Nephron (organoid): ENCODE results near the gene CD22.
A peak's percentile ranks its signal among the peaks of the same experiment; 100 is the strongest.
"Not testable (repeated sequence)": the region's sequence is repeated elsewhere in the genome, so short reads cannot be mapped to it uniquely, and the experiment has no call there.

Source experiments
- H3K27ac Mint-ChIP-seq, 3 experiments: 2 replicates each; pipeline ENCODE4 v1.8.0; 2020; ENCODE audit warnings: mixed read lengths in 3 of 3, mild to moderate bottlenecking in 2 of 3, moderate library complexity in 1 of 3
- H3K27me3 Mint-ChIP-seq: 2 replicates; pipeline ENCODE4 v1.8.0; 2021; ENCODE audit warnings: low read depth, mild to moderate bottlenecking, moderate library complexity, mixed read lengths
- H3K36me3 Mint-ChIP-seq: 2 replicates; pipeline ENCODE4 v1.8.0; 2020; ENCODE audit warnings: low read depth, mixed read lengths
- H3K4me1 Mint-ChIP-seq: 2 replicates; pipeline ENCODE4 v1.8.0; 2020; ENCODE audit warnings: mixed read lengths
- H3K4me3 Mint-ChIP-seq, 3 experiments: 2 replicates each; pipeline ENCODE4 v1.8.0; 2020; ENCODE audit warnings: mild to moderate bottlenecking in 3 of 3, mixed read lengths in 3 of 3, moderate library complexity in 2 of 3
- H3K9me3 Mint-ChIP-seq: 2 replicates; pipeline ENCODE4 v1.8.0; 2020; ENCODE audit warnings: mixed read lengths
- CTCF ChIP-seq, 3 experiments: fragments of 200-600 bp; sonication (generic); IDR thresholded peaks; one replicate each; pipeline ENCODE4 v1.5.0; 2021; ENCODE audit warnings: antibody characterized with exemption in 3 of 3; ENCODE audit not compliant: unreplicated experiment in 3 of 3

CD22 gene

GRCh38 chr19:35285095-35285449 is 43.9 kb upstream of the CD22 start:
- Mint-ChIP-seq H3K4me3 (no peak overlapping the region), H3K4me1 (peaks cover 12% of the 10 kb centered on the region), H3K27me3 (peaks cover 23% of the 10 kb centered on the region), H3K36me3 (no peaks in the 10 kb centered on the region), H3K27ac (peak overlapping the region in 2 of 3 experiments; percentile 40 to 54), H3K9me3 (no peaks in the 10 kb centered on the region)
- TF ChIP-seq CTCF (IDR thresholded peaks at IDR 0.05; ENCODE audit: unreplicated experiment in 3 of 3): no peak

GRCh38 chr19:35285465-35285864 is 43.5 kb upstream of the CD22 start:
- H3K27ac Mint-ChIP-seq: peak overlapping the region in 1 of 3 experiments; percentile 40

GRCh38 chr19:35286101-35286500 is 42.9 kb upstream of the CD22 start:
- H3K4me3 Mint-ChIP-seq, H3K36me3 Mint-ChIP-seq, H3K27ac Mint-ChIP-seq, H3K9me3 Mint-ChIP-seq: not testable (repeated sequence)
- Mint-ChIP-seq H3K27me3 (peaks cover 29% of the 10 kb centered on the region), H3K4me1 (peaks cover 12% of the 10 kb centered on the region)

More at GRCh38 chr19:35285465-35285864, 43.5 kb upstream of the CD22 start:
- Mint-ChIP-seq H3K27me3 (peaks cover 24% of the 10 kb centered on the region), H3K4me1 (peaks cover 12% of the 10 kb centered on the region)
- not testable (repeated sequence) for H3K4me3 Mint-ChIP-seq, H3K9me3 Mint-ChIP-seq, H3K36me3 Mint-ChIP-seq

- H3K36me3 Mint-ChIP-seq: no peaks in the 10 kb centered on the region
- no peak overlapping the region for H3K4me3 Mint-ChIP-seq
- H3K27me3 Mint-ChIP-seq: peaks cover 36% of the 10 kb centered on the region
- peaks cover 14% of the 10 kb centered on the region for H3K4me1 Mint-ChIP-seq
- no peaks in the 10 kb centered on the region for H3K9me3 Mint-ChIP-seq
- no peak for TF ChIP-seq CTCF (IDR thresholded peaks at IDR 0.05; ENCODE audit: unreplicated experiment in 3 of 3)
- peak overlapping the region in 2 of 3 experiments; percentile 34 to 42 for H3K27ac Mint-ChIP-seq
Measured at GRCh38 chr19:35287713-35288112, 41.3 kb upstream of the CD22 start.

- Mint-ChIP-seq H3K4me1 (peaks cover 21% of the 10 kb centered on the region), H3K36me3 (no peaks in the 10 kb centered on the region), H3K9me3 (no peaks in the 10 kb centered on the region), H3K27ac (peak overlapping the region in 1 of 3 experiments; percentile 44), H3K4me3 (no peak overlapping the region), H3K27me3 (peaks cover 31% of the 10 kb centered on the region)
- TF ChIP-seq CTCF (IDR thresholded peaks at IDR 0.05; ENCODE audit: unreplicated experiment in 3 of 3): no peak
Measured at GRCh38 chr19:35288331-35288730, 40.7 kb upstream of the CD22 start.

- Mint-ChIP-seq H3K4me1 (peaks cover 22% of the 10 kb centered on the region), H3K27me3 (peaks cover 29% of the 10 kb centered on the region), H3K36me3 (no peaks in the 10 kb centered on the region), H3K4me3 (no peak overlapping the region), H3K9me3 (no peaks in the 10 kb centered on the region), H3K27ac (peak overlapping the region in 1 of 3 experiments; percentile 22)
- TF ChIP-seq CTCF (IDR thresholded peaks at IDR 0.05; ENCODE audit: unreplicated experiment in 3 of 3): no peak
Measured at GRCh38 chr19:35288906-35289305, 40.1 kb upstream of the CD22 start.

GRCh38 chr19:35290381-35291127 is 38.4 kb upstream of the CD22 start:
- peak overlapping the region in 1 of 3 experiments; percentile 28 for H3K27ac Mint-ChIP-seq

More at GRCh38 chr19:35290381-35291127, 38.4 kb upstream of the CD22 start:
- H3K4me3 Mint-ChIP-seq: no peak overlapping the region
- no peaks in the 10 kb centered on the region for H3K36me3 Mint-ChIP-seq
- peaks cover 16% of the 10 kb centered on the region for H3K4me1 Mint-ChIP-seq
- H3K27me3 Mint-ChIP-seq: peaks cover 26% of the 10 kb centered on the region
- no peaks in the 10 kb centered on the region for H3K9me3 Mint-ChIP-seq
- no peak for TF ChIP-seq CTCF (IDR thresholded peaks at IDR 0.05; ENCODE audit: unreplicated experiment in 3 of 3)
